ENCODE measurements around the gene CTDNEP1.

- TF ChIP-seq CTCF (IDR thresholded peaks at IDR 0.05; ENCODE audit: insufficient read depth, low read depth, low read length) (no peak), EZH2 (IDR thresholded peaks at IDR 0.05; ENCODE audit: insufficient read depth, low read length) (peak; percentile 85)
These were observed 43.1 kb upstream of the CTDNEP1 start, which contains the start of gene YBX2 for GRCh38 chr17:7294614-7295153.

Data from astrocyte (in vitro differentiated cells and primary cell).